Measurements from ENCODE around the gene ZMAT2. TPM values are rescaled to one million over a fixed set of nuclear protein-coding genes. Genes with fewer than 3 reads are reported as not detected.
A peak's percentile ranks its signal among the peaks of the same experiment; 100 is the strongest.
"Not testable (repeated sequence)": the region's sequence is repeated elsewhere in the genome, so short reads cannot be mapped to it uniquely, and the experiment has no call there.

The ZMAT2 gene
- 27.5 TPM for total RNA-seq

- peak; percentile 99 for DNase-seq
These were observed at the start of gene ZMAT2 for GRCh38 chr5:140700177-140701144. ZMAT2 (plus strand) TSS chr5:140700447; CDS start chr5:140700461, 14 bp downstream.

GRCh38 chr5:140658870-140659269, 41.4 kb upstream of the ZMAT2 start:
- DNase-seq, result no peak

- DNase-seq, result not testable (repeated sequence)
These were observed 39.9 kb upstream of the ZMAT2 start for GRCh38 chr5:140660371-140660770.

GRCh38 chr5:140664030-140664358, 36.3 kb upstream of the ZMAT2 start:
- DNase-seq, result no peak

GRCh38 chr5:140664359-140665119, 35.7 kb upstream of the ZMAT2 start, which contains the start of gene WDR55:
WDR55 (plus strand) TSS chr5:140664904; CDS start chr5:140664913, 9 bp downstream.
- peak; percentile 97 for DNase-seq

- DNase-seq, result not testable (repeated sequence)
These were observed 29.2 kb upstream of the ZMAT2 start for GRCh38 chr5:140671035-140671434.

GRCh38 chr5:140671472-140672125, 28.6 kb upstream of the ZMAT2 start:
- DNase-seq, result no peak

GRCh38 chr5:140672455-140673186, 27.6 kb upstream of the ZMAT2 start:
- no peak for DNase-seq

- DNase-seq, result no peak
These were observed 26.9 kb upstream of the ZMAT2 start, which contains the start of gene DND1 for GRCh38 chr5:140673187-140673976. DND1 (minus strand) TSS chr5:140673576; CDS start chr5:140673542, 34 bp downstream.

GRCh38 chr5:140674211-140674610, 26.0 kb upstream of the ZMAT2 start:
- DNase-seq, result no peak

- DNase-seq, result no peak
These were observed 25.6 kb upstream of the ZMAT2 start for GRCh38 chr5:140674629-140675028.

- DNase-seq, result no peak
These were observed 22.3 kb upstream of the ZMAT2 start for GRCh38 chr5:140677947-140678346.

GRCh38 chr5:140678993-140679392, 21.3 kb upstream of the ZMAT2 start:
- no peak for DNase-seq

- no peak for DNase-seq
These were observed 9.8 kb upstream of the ZMAT2 start for GRCh38 chr5:140690376-140690932.

- peak; percentile 95 for DNase-seq
These were observed 9.0 kb upstream of the ZMAT2 start, which contains the start of the genes HARS1 and HARS2 for GRCh38 chr5:140690941-140691924. HARS1 (minus strand) TSS chr5:140691370; CDS start chr5:140691304, 66 bp downstream. HARS2 (plus strand) TSS chr5:140691455; CDS start chr5:140691649, 194 bp downstream.

GRCh38 chr5:140694276-140694675, 6.0 kb upstream of the ZMAT2 start:
- no peak for DNase-seq

GRCh38 chr5:140696891-140697492, 3.3 kb upstream of the ZMAT2 start:
- no peak for DNase-seq

- no peak for DNase-seq
These were observed 7.6 kb downstream of the ZMAT2 start for GRCh38 chr5:140707812-140708211.

GRCh38 chr5:140708787-140709186, 8.5 kb downstream of the ZMAT2 start:
- not testable (repeated sequence) for DNase-seq
